ENCODE data around the gene UNC119. TPM values are rescaled to one million over a fixed set of nuclear protein-coding genes. Genes with fewer than 3 reads are reported as not detected.
"Not testable (repeated sequence)": the region's sequence is repeated elsewhere in the genome, so short reads cannot be mapped to it uniquely, and the experiment has no call there.

UNC119 gene
- total RNA-seq, 2 experiments from 2014 or later: 48.6 to 50.3 TPM

DNA sequence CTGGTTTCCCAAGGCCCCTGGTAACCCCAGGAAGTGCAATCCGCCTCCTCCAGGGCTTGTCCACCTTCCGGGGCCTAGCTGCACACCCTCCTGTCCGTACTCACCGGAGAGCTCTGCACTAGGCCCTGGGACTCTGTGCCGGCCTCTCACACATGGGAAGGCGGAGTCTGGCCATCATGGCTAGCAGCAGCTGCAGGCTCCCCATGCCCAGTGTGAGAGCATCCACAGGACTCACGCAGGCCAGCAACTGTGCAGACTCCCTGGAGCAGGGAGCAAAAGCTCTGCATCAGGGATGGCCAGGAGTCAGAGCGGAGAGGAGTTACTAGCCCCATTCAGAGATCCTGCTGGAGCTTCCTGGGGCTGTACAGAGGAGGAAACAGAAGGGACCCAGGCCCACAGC, 26.0 kb downstream of the UNC119 start:
- no peak for DNase-seq
- H3K4me3 Mint-ChIP-seq: no peak overlapping the region
- H3K27ac Mint-ChIP-seq: no peak overlapping the region
- intact Hi-C loops (cut with micrococcal nuclease): no loop called here
- H3K27me3 Mint-ChIP-seq (ENCODE audit: low read depth): no peaks in the 10 kb centered on the region
- CTCF ChIA-PET: no interaction called here
- no peaks in the 10 kb centered on the region for H3K4me1 Mint-ChIP-seq (ENCODE audit: low read depth)
- no peaks in the 10 kb centered on the region for H3K36me3 Mint-ChIP-seq (ENCODE audit: low read depth)
- H3K9me3 Mint-ChIP-seq: no peaks in the 10 kb centered on the region

DNA sequence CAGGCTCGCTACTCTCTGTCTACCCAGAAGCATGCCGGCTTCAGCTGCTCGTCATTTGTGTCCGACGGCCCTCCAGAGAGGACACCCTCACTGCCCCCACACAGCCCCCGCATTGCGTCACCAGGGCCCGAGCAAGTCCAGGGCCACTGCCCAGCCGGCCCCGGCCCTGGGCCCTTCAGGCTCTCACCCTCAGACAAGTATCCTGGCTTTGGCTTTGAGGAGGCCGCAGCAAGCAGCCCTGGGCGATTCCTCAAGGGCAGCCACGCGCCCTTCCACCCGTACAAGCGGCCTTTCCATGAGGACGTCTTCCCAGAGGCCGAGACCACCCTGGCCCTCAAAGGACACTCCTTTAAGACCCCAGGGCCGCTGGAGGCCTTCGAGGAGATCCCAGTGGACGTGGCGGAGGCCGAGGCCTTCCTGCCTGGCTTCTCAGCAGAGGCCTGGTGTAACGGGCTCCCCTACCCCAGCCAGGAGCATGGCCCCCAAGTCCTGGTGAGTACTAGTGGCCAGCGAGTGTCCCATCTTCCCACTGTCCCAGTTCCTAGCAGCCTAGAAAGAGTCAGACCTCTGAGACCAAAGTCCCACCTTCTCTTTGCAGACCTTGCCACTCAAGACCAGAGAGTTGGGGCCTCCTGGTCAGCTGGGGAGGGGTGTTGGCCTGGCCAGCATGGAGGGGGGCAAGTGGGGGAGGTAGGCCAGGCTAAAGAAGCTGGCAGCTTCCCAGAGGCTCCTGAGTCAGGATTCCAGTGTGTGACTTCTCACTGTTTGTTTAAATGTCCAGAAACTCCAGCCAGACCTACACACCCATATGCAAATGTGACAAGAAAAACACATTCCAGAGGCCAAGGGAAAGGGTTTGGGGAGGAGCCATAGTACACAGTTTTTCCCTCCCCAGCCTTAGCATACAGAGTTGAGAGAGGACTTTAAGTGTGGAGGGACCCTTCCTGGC, 27.7 kb downstream of the UNC119 start:
- CTCF ChIA-PET: interaction anchor here (0.6 kb wide), 1 partner anchor 10 kb away, joined by 3 read pairs; no protein-coding TSS in a partner anchor
- Mint-ChIP-seq H3K9me3 (no peaks in the 10 kb centered on the region), H3K27ac (no peak overlapping the region), H3K4me3 (no peak overlapping the region), H3K36me3 (ENCODE audit: low read depth) (no peaks in the 10 kb centered on the region), H3K4me1 (ENCODE audit: low read depth) (no peaks in the 10 kb centered on the region), H3K27me3 (ENCODE audit: low read depth) (no peaks in the 10 kb centered on the region)
- DNase-seq: no peak
- intact Hi-C loops (cut with micrococcal nuclease): no loop called here

DNA sequence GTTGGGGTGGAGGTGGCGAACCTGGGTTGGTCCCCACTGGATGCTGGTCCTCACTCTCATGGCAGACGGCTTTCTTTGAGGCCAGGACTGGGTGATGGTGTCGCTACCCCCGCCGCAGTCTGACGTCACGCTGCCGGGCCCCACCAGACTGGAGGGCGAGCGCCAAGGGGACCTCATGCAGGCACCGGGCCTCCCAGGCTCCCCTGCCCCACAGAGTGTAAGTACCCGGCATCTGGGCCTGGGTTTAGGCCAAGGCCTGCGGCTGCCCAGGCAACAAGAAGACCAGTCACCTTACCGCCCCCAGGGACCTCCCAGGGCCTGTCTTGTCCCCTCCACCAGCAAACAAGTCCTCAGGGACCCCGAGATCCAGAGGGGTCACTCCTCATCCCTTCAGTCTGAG, 28.5 kb downstream of the UNC119 start:
- Mint-ChIP-seq H3K4me1 (ENCODE audit: low read depth) (no peaks in the 10 kb centered on the region), H3K4me3 (no peak overlapping the region), H3K27ac (no peak overlapping the region), H3K36me3 (ENCODE audit: low read depth) (no peaks in the 10 kb centered on the region), H3K27me3 (ENCODE audit: low read depth) (no peaks in the 10 kb centered on the region), H3K9me3 (no peaks in the 10 kb centered on the region)
- CTCF ChIA-PET: no interaction called here
- no peak for DNase-seq
- intact Hi-C loops (cut with micrococcal nuclease): no loop called here

DNA sequence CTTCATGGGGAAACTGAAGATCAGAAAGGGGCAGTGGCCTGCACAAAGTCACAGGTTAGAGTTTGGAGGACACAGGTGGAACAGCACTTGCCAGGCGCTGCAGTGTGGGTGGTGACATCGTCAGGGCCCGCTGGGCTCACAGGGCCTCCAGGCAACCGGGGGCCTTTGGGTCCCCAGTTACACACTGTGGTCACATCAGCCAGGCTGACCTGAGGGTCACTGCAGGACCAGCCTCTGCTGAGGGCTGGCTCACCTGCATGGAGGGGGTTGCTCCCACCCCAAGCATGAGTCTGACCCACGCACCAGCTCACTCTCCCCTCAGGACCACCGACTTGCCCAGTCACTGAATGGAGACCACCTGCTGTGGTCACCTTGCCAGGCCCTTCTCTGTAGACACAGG, 29.2 kb downstream of the UNC119 start:
- intact Hi-C loops (cut with micrococcal nuclease): no loop called here
- H3K4me3 Mint-ChIP-seq: no peak overlapping the region
- no peaks in the 10 kb centered on the region for H3K27me3 Mint-ChIP-seq (ENCODE audit: low read depth)
- CTCF ChIA-PET: interaction anchor here (0.6 kb wide), 1 partner anchor 30 kb away, joined by 3 read pairs; no protein-coding TSS in a partner anchor
- no peaks in the 10 kb centered on the region for H3K4me1 Mint-ChIP-seq (ENCODE audit: low read depth)
- DNase-seq: no peak
- H3K27ac Mint-ChIP-seq: no peak overlapping the region
- no peaks in the 10 kb centered on the region for H3K9me3 Mint-ChIP-seq
- no peaks in the 10 kb centered on the region for H3K36me3 Mint-ChIP-seq (ENCODE audit: low read depth)

DNA sequence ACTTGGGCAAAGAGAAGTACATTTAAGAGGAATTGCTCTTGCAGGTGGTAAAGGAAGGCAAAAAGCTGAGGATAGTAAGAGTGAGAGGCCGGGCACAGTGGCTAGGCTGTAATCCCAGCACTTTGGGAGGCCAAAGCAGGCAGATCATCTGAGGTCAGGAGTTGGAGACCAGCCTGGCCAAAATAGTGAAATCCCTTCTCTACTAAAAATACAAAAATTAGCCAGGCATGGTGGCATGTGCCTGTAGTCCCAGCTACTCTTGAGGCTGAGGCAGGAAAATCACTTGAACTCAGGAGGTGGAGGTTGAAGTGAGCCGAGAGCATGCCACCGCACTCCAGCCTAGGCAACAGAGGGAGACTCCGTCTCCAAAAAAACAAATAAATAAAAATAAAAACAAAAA, 30.1 kb downstream of the UNC119 start:
- H3K27ac Mint-ChIP-seq; H3K9me3 Mint-ChIP-seq; H3K36me3 Mint-ChIP-seq (ENCODE audit: low read depth); H3K4me3 Mint-ChIP-seq; H3K27me3 Mint-ChIP-seq (ENCODE audit: low read depth); DNase-seq; CTCF ChIA-PET; H3K4me1 Mint-ChIP-seq (ENCODE audit: low read depth); intact Hi-C loops (cut with micrococcal nuclease): not testable (repeated sequence)

DNA sequence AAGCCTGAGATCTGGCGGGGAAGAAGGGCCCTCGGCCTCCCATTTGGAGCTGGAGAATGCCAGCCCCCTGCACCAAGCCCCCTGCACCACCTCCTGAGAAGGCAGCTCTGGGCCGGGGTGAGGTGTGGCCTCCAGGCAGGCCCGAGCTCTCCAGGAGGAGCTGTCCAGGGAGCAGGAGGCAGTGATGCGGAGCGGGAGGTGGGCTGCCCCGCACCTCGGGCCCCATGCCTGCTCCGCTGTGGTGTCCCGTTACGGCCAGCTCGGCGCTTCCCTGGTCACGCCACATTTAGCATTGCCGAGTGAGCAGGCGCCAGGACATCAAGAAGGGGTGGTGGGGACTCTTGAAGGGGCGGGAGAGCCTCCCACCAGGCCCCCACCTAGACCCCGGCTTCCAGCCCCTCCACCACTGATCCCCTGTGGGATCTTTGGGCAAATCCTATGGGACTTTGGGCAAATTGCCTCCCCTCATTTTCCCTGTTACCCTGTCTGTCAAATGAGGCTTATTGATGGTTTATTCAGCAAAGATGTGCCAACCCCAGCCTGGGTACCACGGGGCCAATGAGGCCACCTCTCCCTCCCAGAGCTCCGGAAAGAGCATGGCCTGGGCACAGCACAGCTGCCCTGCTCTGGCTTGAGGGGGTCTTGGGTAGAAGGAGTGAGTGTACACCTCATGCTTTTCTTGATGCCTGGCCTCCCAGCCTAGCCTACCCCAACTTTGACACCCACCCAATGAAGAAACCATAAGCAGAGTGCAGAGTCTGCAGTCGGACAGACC, 30.9 kb downstream of the UNC119 start:
- CTCF ChIA-PET: interaction anchor here (1.9 kb wide), 1 partner anchor 20 kb away, joined by 6 read pairs; no protein-coding TSS in a partner anchor
- DNase-seq: no peak
- Mint-ChIP-seq H3K4me1 (ENCODE audit: low read depth) (no peaks in the 10 kb centered on the region), H3K4me3 (no peak overlapping the region), H3K27me3 (ENCODE audit: low read depth) (no peaks in the 10 kb centered on the region), H3K27ac (no peak overlapping the region), H3K36me3 (ENCODE audit: low read depth) (no peaks in the 10 kb centered on the region), H3K9me3 (no peaks in the 10 kb centered on the region)
- intact Hi-C loops (cut with micrococcal nuclease): no loop called here

DNA sequence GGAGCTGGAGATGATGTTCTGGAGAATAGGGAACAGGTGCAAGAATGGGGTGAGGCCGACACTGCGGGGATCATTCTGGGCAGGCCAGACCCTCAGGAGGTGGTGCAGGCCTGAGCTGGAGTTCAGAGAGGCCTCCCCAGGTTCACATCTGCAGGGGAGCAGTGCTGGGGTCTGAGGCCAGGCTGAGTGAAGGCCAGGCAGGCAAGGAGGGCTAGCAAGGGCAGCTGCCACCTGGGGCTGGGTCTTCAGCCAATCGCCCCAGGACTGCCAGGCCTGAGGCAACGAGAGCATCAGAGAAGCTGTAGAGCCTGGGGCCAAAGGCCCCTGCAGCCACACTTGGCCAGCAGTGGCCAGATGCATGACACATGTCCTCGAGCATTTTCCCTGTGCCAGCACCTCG, 31.7 kb downstream of the UNC119 start:
- Mint-ChIP-seq H3K4me1 (ENCODE audit: low read depth) (no peaks in the 10 kb centered on the region), H3K36me3 (ENCODE audit: low read depth) (no peaks in the 10 kb centered on the region), H3K27me3 (ENCODE audit: low read depth) (no peaks in the 10 kb centered on the region), H3K4me3 (no peak overlapping the region), H3K27ac (no peak overlapping the region), H3K9me3 (no peaks in the 10 kb centered on the region)
- CTCF ChIA-PET: interaction anchor here (1.9 kb wide), 1 partner anchor 20 kb away, joined by 6 read pairs; no protein-coding TSS in a partner anchor
- intact Hi-C loops (cut with micrococcal nuclease): no loop called here
- no peak for DNase-seq

DNA sequence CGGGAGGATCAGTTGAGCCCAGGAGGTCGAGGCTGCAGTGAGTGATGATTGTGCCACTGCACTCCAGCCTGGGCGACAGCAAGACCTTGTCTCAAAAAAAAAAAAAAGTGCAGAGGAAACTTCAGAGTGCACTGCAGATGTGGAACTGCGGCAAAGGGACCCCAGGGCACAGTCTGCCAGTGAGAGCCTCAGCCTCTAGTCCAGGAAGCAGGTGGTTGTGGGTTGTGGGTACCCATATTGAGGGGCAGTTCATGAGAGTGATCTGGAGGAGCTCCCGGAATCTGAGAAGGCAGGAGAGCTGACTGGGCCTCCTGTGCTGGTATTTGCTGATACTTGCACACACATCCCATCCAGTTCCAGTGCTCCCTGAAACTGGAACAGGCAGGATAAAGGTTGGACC, 33.2 kb downstream of the UNC119 start:
- Mint-ChIP-seq H3K36me3 (ENCODE audit: low read depth) (no peaks in the 10 kb centered on the region), H3K27ac (no peak overlapping the region), H3K4me1 (ENCODE audit: low read depth) (no peaks in the 10 kb centered on the region), H3K4me3 (no peak overlapping the region), H3K27me3 (ENCODE audit: low read depth) (no peaks in the 10 kb centered on the region), H3K9me3 (no peaks in the 10 kb centered on the region)
- CTCF ChIA-PET: interaction anchor here (1.9 kb wide), 1 partner anchor 22 kb away, joined by 6 read pairs; no protein-coding TSS in a partner anchor
- intact Hi-C loops (cut with micrococcal nuclease): no loop called here
- no peak for DNase-seq

DNA sequence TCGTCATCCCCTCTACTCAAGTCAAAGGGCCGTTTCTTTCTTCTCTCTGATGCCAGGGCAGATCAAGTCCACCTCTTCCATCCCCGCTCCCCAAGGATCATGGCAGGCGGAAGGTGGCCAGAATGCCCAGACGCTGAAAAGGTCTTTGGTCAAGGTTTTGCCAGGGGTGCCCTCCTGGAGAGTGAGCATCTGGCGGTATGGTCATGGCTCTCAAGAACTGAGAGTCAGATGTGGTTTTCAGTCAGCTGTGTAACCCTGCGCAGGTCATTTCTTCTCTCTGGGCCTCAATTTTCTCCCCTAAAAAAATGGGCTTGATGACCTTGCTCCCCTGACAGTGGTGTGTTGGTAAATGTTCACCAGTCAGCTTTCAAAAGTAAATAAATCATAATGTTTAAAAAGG, 33.8 kb downstream of the UNC119 start:
- Mint-ChIP-seq H3K27me3 (ENCODE audit: low read depth) (no peaks in the 10 kb centered on the region), H3K9me3 (no peaks in the 10 kb centered on the region), H3K4me3 (no peak overlapping the region), H3K4me1 (ENCODE audit: low read depth) (no peaks in the 10 kb centered on the region), H3K36me3 (ENCODE audit: low read depth) (no peaks in the 10 kb centered on the region), H3K27ac (no peak overlapping the region)
- intact Hi-C loops (cut with micrococcal nuclease): no loop called here
- CTCF ChIA-PET: no interaction called here
- DNase-seq: no peak

DNA sequence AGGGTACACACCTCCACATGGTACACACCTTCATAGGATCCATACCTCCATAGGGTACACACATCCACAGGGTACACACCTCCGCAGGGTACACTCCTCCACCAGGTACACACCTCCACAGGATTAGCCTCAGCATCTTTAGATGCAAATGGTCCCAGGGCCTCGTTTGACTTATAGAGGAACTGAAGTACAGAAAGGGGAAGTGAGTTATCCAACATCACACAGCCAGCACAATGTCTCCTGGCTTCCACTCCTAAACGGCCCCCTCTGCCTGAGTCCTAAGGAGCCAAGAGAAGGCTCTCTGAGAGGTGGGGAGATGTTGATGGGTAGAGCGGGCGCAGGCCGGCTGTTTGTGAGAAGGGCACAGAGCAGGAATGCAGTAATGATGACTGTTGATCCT, 34.3 kb downstream of the UNC119 start:
- no peaks in the 10 kb centered on the region for H3K9me3 Mint-ChIP-seq
- no peaks in the 10 kb centered on the region for H3K36me3 Mint-ChIP-seq (ENCODE audit: low read depth)
- DNase-seq: no peak
- no peak overlapping the region for H3K4me3 Mint-ChIP-seq
- intact Hi-C loops (cut with micrococcal nuclease): no loop called here
- H3K4me1 Mint-ChIP-seq (ENCODE audit: low read depth): no peaks in the 10 kb centered on the region
- CTCF ChIA-PET: no interaction called here
- H3K27me3 Mint-ChIP-seq (ENCODE audit: low read depth): no peaks in the 10 kb centered on the region
- no peak overlapping the region for H3K27ac Mint-ChIP-seq

DNA sequence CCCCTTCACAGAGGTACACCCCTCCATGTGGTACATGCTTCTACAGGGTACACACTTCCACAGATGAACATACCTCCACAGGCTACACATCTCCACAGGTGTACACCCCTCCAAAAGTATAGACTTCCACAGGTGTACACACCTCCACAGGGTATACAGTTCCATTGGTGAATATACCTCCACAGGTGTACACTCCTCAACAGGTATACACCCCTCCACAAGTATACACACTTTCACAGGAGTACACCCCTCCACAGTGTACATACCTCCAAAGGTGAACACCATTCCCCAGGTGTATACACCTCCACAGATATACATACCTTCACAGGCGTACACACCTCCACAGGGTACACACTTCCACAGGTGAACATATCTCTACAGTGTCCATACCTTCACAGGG, 36.9 kb downstream of the UNC119 start:
- DNase-seq: no peak
- Mint-ChIP-seq H3K4me1 (ENCODE audit: low read depth) (no peaks in the 10 kb centered on the region), H3K27me3 (ENCODE audit: low read depth) (peaks cover 3% of the 10 kb centered on the region), H3K27ac (no peak overlapping the region), H3K36me3 (ENCODE audit: low read depth) (no peaks in the 10 kb centered on the region), H3K9me3 (no peaks in the 10 kb centered on the region), H3K4me3 (no peak overlapping the region)
- CTCF ChIA-PET: no interaction called here
- intact Hi-C loops (cut with micrococcal nuclease): no loop called here

DNA sequence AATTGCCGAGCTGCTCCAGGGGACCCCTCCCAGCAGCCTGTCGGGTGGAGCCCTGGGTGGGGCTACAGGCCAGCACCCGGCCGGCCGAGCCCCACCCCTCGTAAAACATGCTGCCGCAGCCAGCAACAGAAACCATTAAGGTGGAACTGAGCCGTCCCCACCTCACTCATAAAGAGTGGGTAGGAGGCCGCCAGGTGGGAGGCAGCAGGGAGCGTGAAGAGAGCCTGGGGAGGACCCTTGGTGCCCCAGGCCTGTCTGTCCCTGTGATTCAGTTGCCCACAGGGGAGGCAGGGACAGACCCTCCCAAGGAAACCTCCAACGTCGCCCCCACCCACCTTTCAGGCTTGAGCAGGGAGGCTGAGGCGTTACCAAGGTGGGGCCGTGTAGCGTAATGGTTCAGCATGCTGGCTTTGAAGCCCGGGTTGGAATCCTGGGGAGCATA, 37.8 kb downstream of the UNC119 start:
- Mint-ChIP-seq H3K27ac (no peak overlapping the region), H3K4me3 (no peak overlapping the region), H3K9me3 (no peaks in the 10 kb centered on the region), H3K27me3 (ENCODE audit: low read depth) (peaks cover 7% of the 10 kb centered on the region), H3K4me1 (ENCODE audit: low read depth) (no peaks in the 10 kb centered on the region), H3K36me3 (ENCODE audit: low read depth) (no peaks in the 10 kb centered on the region)
- CTCF ChIA-PET: interaction anchor here (1.0 kb wide), 1 partner anchor 22 kb away, joined by 3 read pairs; no protein-coding TSS in a partner anchor
- no peak for DNase-seq
- intact Hi-C loops (cut with micrococcal nuclease): no loop called here
